Measurements from ENCODE around the gene S100A5. TPM values are rescaled to one million over a fixed set of nuclear protein-coding genes. Genes with fewer than 3 reads are reported as not detected.

The S100A5 gene
- total RNA-seq, 1 donor from 2014 or later = not detected

DNA sequence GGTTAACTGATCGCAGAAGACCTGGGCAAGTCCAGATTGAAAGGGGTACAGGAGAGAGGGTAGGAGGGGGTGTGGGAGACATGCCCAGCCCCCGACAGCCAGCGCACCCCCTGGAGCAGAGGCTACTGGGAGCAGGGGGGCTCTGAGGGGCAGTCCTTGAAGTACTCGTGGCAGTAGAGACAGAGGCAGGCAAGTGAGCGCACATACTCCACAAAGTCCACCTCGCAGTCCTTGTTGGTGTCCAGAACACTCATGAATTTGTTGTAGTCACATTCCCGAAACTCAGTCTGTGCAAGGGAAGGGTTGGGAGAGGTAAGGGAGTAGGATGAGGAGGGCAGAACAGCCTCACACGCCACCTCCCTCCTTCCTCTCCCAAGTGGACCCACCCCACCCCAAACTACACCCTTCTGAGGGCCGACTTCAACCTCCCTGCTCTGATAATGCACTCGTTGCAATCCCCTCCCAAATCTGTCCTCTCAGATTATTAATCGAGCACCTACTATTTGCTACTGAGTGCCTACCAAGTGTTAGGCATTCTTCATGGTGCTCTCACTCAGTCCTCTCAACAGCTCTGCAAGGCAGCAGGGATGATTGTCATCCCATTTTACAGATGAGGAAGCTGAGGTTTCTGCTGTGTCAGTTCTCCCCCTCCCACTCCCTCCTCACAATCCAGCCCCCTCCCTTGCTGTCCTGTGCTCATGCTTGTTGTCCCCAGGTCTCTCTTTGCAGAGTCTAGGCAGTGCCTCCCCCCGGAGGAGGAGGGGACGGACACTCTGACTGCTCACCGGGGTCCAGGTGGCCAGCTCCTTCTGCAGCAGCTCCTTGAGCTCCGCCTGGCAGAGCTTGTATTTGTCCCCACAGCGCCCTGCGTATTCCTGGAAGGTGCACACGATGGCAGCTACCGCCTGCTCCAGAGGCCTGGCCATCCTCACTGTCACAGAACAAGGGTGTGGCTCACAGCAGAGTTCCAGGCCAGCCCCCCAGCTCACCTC, 7.1 kb upstream of the S100A5 start:
- no peak for DNase-seq (ENCODE audit: low spot score)

DNA sequence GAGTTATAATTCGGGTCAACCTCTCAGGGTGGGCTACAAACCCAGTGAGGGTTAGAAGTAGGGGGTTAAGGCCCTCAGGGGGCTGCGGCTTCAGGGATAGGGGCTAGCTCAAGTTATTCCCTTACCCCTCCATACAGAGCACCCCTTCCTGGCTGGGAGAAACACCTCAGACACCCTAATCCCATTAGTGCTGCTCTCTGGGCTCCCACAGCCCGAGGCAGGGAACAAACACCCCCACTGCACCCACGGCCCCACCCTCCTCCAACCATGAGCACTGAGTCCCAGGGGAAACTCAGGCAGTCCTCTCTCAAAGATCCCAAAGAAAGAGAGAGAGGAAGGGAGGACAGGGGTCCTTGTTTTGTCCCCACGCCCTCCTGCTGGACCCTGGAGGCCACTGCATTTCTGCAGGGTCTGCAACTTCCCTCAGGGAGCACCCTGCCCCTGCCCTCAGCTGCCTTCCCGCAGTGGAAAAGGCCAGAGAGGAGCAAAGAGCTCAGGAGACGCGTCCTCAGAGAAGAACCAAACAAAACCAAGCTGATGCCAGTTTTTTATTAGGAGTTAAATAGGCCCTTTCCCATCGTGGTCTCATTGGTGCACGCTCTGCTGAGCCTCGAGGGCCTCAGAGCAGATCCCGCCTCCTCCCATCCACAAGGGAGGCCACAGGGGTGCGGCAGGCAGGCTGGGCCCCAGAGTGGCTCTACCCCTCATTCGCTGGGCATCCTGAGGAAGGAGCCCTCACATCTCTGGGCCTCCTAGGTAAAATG, 6.2 kb upstream of the S100A5 start:
- DNase-seq (ENCODE audit: low spot score) = no peak

DNA sequence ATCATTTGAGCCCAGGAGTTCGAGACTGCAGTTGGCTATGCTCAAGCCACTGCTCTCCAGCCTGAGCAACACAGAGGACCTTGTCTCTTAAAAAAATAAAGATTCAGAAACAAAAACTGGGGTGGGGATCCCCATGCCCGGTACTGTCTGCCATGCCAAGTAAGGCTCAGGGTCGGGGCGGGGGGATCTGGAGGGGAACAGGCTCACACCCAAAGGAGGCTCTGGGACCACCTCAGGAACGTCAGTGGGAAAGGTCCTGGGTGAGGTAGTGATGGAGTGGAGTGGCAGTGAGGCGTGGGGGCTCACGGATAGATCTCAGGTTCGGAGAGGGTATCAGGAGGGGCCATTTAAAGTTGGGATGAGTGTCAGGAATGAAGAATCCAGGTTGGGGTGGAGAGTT, 5.6 kb upstream of the S100A5 start:
- DNase-seq (ENCODE audit: low spot score) = no peak

DNA sequence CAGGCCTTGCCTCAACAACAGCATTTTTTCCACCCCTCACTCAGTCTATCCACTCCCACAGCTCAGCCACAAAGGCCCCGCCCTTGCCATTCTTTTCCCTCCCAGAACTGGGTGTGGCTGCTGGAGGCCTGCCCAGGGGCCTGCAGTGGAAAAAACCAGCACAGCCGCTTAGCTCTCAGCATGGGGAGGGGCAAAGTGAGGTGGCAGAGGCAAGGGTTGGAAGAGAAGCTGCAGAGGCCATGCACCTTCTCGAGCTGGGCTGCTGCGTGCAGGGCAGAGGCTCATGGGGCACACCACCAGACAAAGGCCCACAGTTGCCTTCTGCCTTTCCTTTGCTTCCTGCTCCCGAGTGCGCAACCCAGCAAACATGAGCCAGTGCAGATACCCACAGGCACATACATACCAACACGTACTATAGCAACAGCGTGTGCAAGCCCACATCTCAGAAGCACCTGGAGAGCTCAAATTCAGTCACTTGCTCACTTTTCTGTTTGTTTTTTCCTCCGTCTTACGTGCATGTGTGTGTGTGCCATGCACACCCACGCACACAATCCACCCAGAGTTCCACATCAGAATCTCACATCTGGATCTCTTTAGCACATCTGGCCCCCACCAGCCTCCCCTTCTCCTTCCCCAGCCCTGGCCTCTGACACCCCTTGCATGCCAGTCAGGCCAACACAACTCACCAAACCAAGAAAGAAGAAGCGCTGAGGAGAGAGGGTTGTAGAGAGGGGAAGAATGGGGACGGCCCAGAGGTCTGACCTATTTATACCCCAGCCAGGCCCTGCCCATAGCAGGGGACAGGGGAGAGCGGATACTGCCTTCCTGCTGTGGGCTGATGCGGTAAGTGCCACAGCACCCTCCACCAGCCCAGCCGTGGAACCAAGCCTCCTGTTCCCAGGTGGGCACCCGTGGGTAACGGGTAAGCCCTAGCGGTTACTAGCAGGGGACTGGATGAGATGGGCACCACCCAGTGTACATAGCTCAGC, 4.6 kb upstream of the S100A5 start, which contains the start of gene S100A4:
S100A4 (minus strand) TSS at position 740 of the 989 bp plus-strand sequence. CDS start 1,012 bp downstream, outside the sequence.
- DNase-seq (ENCODE audit: low spot score) = peak; percentile 95

DNA sequence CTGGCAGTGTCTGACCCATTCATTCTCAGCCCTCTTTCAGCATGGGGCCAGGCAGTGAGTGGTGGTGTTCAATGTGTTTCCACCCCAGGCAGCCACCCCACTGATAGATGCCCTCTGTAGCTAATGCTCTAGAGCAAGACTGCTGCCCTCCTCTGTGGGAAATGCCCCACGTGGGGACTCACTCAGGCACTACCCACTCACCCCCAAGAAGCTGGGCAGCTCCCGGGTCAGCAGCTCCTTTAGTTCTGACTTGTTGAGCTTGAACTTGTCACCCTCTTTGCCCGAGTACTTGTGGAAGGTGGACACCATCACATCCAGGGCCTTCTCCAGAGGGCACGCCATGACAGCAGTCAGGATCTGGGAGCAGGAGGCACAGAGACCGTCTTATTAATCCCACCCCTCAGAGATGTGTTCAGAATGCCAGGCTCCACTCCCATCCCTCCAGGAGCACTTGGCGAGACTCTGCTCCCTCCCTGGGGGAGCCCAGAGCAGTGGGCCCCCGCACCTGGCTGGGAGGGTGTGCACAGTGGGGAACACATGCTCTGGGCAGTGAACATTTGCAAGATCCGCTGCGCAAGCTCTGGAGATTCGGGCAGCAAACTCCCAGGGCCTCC, 3.8 kb upstream of the S100A5 start:
- no peak for DNase-seq (ENCODE audit: low spot score)

DNA sequence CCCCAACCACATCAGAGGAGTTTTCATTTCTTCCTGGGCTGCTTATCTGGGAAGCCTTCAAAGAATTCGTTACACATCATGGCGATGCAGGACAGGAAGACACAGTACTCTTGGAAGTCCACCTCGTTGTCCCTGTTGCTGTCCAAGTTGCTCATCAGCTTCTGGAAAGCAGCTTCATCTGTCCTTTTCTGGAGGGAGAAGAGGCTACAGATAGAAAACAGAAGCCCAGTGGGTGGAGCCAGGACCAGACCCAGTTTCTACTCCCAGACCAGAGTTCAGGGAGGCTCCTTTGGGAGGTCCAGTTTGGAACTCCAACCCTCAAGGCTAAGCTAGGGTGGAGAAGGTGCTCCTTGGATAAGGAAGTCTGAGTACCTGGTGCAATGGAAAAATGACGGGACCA, 3.0 kb upstream of the S100A5 start:
- DNase-seq (ENCODE audit: low spot score) = no peak

DNA sequence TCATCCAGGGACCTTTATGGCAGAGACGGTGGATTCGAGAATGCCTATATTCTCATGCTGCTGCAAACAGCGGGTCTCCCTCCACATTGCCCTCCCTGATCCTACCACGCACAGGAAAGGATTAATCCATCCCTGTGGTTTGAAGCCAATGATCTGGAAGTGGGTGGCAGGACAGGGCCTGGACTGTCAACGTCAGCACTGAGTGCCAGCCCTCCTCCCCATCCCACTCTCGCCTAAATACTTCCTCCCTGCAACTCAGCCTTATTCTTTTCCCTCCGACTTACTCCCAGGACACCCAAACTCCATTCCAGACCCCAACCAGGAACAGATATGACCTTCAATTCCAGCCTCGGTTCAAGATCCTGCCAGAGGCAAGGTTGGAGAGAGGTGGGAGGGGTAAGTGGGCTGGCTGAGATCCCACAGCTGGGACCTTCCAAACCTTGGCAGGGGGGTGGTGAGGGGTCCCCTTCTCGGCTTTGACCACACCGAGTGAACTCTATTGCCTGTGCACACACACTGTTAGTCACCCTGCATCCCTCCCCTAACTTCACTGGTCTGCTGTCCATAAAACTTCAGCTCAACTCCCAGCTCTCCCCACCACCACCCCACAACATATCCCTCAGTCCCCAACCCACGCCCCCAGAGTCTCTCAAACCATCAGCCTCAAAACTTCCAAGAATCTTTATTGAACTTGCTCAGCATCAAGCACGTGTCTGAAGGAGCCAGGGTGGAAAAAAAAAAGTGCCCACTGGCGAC, 2.4 kb upstream of the S100A5 start:
- DNase-seq (ENCODE audit: low spot score) = no peak

DNA sequence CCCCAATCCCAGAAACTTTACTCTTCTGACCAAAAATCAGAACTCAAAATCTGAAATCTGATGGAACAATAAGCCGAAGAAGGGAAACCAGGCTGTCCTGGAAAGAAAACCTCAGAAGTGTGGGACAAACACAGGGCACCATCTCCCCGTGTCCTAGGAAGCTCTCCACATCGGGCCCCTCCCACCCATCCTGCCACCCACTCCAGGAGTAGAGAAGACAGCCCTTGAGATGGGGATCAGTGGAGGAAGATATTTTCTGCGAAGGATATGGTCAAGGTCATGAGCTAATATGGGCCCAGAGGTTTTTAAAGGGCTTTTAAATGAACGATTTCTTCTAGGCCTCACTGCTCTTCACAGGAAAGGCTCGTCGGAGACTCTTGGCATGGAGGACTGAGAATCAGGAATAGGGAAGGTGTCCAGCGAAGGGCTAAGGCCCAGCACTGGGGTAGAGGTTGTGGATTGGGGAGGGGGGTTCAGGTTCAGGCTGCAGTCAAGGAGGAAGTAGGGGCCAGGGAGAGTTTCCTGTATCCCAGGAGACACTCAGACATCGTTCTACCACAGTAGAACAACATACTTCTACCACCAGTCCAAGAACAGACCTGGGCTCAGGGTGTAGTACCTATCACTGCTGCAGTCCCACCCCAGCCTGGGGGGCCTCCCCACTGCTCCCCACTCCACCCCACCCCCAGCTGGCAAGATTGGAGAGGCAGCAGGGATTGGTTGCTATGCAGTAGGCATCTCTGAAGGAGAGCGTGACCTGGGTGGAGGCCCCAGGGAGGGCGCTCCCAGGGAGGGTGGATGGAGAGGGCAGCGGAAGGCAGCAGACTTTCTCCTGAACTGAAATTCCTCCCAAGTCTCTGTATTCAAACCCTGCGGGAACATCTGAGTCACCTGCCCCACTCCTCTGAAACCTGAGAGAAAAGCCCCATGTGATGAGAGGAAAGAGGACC, 1.2 kb upstream of the S100A5 start:
- no peak for DNase-seq (ENCODE audit: low spot score)

DNA sequence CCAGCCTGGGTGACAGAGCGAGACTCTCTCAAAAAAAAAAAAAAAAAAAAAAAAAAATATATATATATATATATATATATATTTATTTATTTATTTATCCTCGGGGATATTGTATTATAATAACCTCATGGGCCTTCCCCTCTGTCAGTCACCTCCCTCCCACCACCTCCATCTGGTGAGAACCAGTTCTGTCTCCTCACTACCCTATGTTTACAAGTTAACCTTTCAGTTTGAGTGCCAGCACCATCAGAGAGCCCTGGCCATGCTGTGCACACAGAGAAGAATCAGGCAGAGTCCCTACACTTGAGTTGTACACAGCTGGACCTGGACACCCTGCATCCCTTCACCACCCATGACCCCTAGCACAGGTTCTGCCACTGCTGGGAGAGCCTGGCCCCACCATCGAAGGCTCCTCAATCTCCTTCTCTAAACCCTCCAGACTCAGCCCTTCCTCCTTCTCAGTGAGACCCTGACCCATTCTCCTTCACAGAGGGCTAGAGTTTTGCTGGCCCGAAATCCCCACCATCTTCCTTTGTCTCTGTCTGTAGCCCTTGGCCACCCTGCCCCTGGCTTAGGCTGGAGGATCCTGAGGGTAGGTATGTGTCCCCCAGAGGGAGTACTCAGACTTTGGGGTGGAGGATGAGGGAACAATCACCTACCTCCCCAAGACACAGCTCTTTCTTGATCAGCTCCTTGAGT, 1.2 kb downstream of the S100A5 start:
- no peak for DNase-seq (ENCODE audit: low spot score)

DNA sequence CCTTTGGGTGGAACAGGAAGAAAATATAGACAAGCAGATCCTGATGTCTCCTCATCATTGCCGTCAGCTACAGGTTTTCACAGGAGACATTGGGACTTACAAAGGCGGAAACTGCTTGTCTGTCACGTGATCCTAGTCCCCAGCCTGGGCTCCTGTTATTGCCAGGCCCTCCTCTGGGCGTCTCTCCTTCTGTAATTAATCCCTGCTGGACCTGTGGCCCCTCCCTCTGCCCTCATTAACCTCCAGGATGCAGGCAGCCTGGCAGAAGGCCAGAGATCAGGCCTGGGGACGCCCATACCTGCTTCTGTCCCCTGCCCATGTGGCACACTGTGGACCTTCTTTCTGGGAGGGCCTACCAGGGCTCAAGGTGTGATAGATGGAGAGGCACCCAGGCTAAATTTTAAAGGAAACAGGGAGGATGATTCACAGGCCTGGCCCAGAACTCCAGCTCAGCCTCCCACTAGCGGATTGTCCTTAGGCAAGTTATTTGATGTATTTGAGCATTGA, 2.4 kb downstream of the S100A5 start:
- DNase-seq (ENCODE audit: low spot score) = peak; percentile 66

DNA sequence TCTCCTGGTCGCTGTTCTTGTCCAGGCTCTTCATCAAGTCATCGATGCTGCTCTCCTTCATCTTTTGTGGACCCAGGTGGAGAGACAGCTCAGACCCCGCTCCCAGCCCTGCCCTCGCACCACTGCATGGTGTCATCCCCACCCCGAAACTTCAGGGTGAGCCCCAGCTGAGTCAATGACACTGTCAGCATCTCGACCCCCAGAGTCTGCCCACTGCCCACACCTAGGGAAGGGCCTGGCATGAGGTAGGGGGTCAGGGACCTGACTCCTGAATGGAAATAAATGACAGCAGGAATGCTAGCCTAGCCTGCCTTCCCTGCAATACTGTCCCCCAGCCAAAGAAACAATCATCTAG, 3.4 kb downstream of the S100A5 start:
- DNase-seq (ENCODE audit: low spot score) = no peak

DNA sequence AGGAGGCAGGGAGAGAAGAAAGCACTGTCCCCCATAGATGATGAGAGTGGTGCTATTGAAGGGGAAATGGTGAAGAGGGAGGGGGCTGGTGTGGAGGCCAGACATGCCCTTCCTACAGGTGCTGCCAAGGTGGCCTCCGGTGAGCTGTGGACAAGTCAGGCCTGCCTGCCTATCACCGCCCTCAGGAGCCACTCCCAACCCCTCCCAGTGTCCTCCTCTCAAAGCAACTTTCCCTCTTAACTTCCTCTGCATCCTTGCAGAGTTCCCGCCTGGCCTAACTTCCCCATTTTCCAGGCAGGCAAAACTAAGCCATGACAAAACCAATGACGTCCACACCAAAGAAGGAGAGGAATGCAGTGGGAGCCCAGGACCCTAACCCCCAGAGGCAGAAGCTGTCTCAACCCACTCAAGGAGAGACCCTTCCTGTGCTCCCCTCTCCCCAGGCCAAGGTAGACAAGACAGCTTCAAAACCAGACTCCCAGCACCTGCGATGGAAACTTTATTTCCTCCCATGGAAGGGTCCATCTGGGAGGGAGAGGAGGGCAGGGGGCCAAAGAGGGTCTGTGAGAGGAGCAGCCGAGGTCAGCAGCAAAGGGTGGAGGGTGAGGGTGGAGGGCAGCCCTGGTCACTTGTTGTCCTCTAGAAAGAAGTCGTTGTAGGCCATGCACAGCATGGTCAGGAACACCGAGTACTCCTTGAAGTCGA, 3.9 kb downstream of the S100A5 start:
- DNase-seq (ENCODE audit: low spot score) = no peak

DNA sequence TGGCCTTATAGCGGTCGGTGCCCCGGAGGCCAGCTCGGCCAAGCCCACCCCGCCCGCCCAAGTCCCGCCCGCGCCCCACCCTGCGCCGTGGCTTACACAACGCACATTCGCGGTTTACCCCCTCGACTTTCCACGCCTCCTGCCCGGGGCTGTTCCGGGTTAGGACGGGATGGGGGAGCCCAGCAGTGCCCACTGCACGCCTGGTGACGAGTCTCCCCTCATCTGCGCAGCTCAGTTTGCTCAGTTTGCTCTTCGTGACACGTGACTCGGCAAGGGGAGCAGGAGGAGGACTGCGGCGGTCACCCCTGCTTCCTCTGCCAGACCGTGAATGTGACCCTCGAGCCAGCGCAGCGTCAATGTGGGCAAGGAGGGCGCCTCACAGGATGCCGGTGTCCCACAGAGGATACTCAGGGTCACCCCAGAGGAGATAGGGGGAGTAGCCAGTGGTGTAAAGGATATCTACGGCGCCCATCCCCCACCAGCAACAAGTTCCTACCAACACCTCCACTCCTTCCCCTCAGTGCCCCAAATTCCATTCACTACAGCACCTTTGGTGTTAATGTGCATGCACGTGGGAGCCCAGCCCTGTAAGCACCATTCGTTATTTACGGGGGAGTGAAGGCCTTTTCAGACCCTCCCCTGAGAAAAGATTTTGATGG, 4.6 kb downstream of the S100A5 start:
- DNase-seq (ENCODE audit: low spot score) = peak; percentile 84

DNA sequence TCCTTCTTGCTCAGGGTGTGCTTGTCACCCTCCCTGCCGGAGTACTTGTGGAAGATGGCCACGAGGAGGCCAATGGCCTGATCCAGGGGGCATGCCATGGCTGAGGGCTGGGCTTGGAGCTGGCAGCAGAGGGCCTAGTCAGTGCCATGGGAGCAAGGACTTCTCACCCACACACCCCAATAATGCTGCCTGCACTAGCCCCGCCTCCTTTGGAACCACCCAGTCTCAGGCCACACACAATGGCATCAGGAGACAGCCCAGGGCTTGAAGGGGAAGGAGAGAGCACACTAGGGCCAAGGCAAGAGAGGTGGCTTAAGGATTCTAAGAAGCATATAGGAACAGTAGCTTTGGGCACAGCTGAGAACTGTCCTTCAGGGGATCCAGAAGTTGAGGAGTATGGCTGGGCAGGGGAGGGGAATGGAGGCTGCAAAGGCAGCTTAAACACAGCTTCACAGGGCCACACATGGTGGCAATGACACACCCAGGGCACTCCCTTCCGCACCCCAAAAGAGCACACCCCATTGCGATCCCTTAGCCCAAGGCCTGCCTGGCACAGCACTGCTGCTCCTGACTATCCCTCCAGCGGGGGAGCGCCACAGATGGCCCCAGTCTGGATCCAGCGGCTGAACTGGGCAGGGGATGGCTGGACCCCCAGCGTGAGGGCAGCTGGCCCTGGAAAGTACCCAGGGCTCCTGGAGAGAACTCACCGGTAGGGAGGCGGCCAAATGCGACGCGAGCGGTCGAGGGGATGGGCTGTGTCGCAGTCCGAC, 5.3 kb downstream of the S100A5 start, which contains the start of gene S100A6:
S100A6 (minus strand) TSS at position 750 of the 770 bp plus-strand sequence; CDS start at position 98, 652 bp downstream.
- peak; percentile 66 for DNase-seq (ENCODE audit: low spot score)

DNA sequence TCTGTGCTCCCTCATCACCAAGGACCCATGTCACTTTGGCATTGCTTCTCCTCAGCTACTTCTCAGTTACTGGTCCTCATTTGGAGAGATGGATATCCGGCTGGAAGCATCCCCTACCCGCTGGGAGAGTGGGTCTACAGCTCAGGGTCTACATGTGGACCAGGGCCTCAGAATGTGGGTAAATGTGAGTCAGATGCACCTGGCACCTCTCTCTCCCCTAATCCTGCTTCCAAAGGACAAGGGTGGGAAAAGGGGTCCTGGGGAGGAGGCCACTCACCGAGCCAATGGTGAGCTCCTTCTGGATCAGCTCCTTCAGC, 5.9 kb downstream of the S100A5 start:
- DNase-seq (ENCODE audit: low spot score) = no peak

DNA sequence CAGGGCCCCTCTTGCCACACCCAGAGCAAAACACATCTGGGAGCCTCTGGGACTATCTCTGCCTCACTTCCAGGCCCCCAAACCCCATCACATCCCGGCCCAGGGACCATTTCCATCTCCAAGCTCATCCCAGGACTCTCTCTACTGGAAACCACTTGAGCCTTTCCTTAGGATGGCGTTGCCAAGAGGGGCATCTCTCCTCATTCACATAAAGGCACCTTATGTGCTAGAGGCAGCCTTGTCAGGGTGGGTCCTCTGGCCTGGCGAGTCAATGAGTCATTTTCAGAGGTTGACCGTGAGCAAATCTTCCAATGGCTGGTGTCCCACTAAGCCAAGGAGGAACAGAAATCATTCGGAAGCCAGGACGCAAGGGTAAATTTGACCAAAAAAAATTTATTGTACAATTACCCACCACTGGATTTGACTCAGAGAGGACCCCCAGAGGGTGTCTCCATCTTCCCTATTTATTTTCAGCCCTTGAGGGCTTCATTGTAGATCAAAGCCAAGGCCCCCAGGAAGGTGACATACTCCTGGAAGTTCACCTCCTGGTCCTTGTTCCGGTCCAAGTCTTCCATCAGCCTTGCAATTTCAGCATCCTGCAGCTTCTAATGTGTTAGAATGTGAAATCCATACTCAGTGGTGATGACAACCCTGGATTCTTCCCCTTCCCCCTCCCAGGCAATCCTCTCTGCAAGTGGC, 6.4 kb downstream of the S100A5 start:
- DNase-seq (ENCODE audit: low spot score) = no peak

All from mucosa of gallbladder (tissue), 1 donor.